Stimulated activated naive CD4-positive, alpha-beta T cell (primary cell): ENCODE measurements around the gene ACE.

Experiments used
- DNase-seq, 6 experiments: peaks; one replicate each; lab custom pipeline; 2025; lab: John Stamatoyannopoulos, UW

Gene ACE

GRCh38 chr17:63537991-63538692, 61.3 kb downstream of the ACE start:
- DNase-seq = no peak

GRCh38 chr17:63538693-63539595, 62.1 kb downstream of the ACE start:
- DNase-seq = no peak

- no peak for DNase-seq
These were observed 63.7 kb downstream of the ACE start for GRCh38 chr17:63540590-63540989.

GRCh38 chr17:63542218-63542545, 65.3 kb downstream of the ACE start:
- DNase-seq = no peak

GRCh38 chr17:63542942-63543821, 66.3 kb downstream of the ACE start:
- DNase-seq = no peak

- no peak for DNase-seq
These were observed 67.1 kb downstream of the ACE start for GRCh38 chr17:63543822-63544420.

- DNase-seq = no peak
These were observed 67.8 kb downstream of the ACE start for GRCh38 chr17:63544467-63545301.

- no peak for DNase-seq
These were observed 69.6 kb downstream of the ACE start for GRCh38 chr17:63546308-63547082.

- DNase-seq = no peak
These were observed 70.2 kb downstream of the ACE start for GRCh38 chr17:63547083-63547523.
